ENCODE results near the gene FYN.
A peak's percentile ranks its signal among the peaks of the same experiment; 100 is the strongest.

The FYN gene

GRCh38 chr6:111700135-111700690 lies 173.0 kb downstream of the FYN start:
- peaks cover 15% of the 10 kb centered on the region for H3K36me3 ChIP-seq

GRCh38 chr6:111699123-111699522 lies 174.1 kb downstream of the FYN start:
- H3K36me3 ChIP-seq = peaks cover 21% of the 10 kb centered on the region

More at GRCh38 chr6:111700135-111700690, 173.0 kb downstream of the FYN start:
- H3K27ac ChIP-seq = no peak overlapping the region
- no peak for DNase-seq
- H3K27me3 ChIP-seq (ENCODE audit: insufficient read depth, low read depth, severe bottlenecking) = no peaks in the 10 kb centered on the region
- no peak for TF ChIP-seq CTCF (IDR thresholded peaks at IDR 0.05; ENCODE audit: low read depth, low read length)
- no peak overlapping the region for H3K4me3 ChIP-seq (ENCODE audit: low read depth, low read length)
- no peaks in the 10 kb centered on the region for H3K9me3 ChIP-seq (ENCODE audit: severe bottlenecking)

DNA sequence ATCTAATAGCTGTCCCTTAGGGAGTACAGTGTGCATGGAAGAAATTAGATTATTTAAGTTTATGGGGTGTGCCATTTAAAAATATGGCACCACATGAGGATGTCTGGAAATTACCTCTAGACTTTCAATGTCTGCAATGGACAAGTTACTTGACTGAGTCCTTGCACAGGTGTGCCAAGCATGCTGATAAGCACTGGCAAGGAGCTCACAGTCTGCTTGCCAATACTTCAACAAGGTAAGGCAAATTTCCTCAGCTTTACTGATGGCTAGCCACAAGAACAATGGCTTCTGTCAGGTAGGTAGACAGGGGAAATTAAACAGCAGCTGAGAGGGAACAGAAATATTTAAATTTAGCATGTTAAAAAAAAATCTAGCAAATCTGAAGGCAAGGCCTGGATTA lies 176.4 kb downstream of the FYN start:
- peaks cover 30% of the 10 kb centered on the region for H3K36me3 ChIP-seq
- H3K27ac ChIP-seq = no peak overlapping the region
- no peak for TF ChIP-seq CTCF (IDR thresholded peaks at IDR 0.05; ENCODE audit: low read depth, low read length)
- H3K9me3 ChIP-seq (ENCODE audit: severe bottlenecking) = no peaks in the 10 kb centered on the region
- no peak overlapping the region for H3K4me3 ChIP-seq (ENCODE audit: low read depth, low read length)
- H3K27me3 ChIP-seq (ENCODE audit: insufficient read depth, low read depth, severe bottlenecking) = no peaks in the 10 kb centered on the region
- no peak for DNase-seq

More at GRCh38 chr6:111699123-111699522, 174.1 kb downstream of the FYN start:
- no peak for DNase-seq
- H3K9me3 ChIP-seq (ENCODE audit: severe bottlenecking) = no peaks in the 10 kb centered on the region
- no peak overlapping the region for H3K4me3 ChIP-seq (ENCODE audit: low read depth, low read length)
- no peak overlapping the region for H3K27ac ChIP-seq
- no peak for TF ChIP-seq CTCF (IDR thresholded peaks at IDR 0.05; ENCODE audit: low read depth, low read length)
- H3K27me3 ChIP-seq (ENCODE audit: insufficient read depth, low read depth, severe bottlenecking) = no peaks in the 10 kb centered on the region

GRCh38 chr6:111692327-111693164 lies 180.7 kb downstream of the FYN start:
- H3K9me3 ChIP-seq (ENCODE audit: severe bottlenecking) = no peaks in the 10 kb centered on the region
- H3K4me3 ChIP-seq (ENCODE audit: low read depth, low read length) = no peak overlapping the region
- no peaks in the 10 kb centered on the region for H3K27me3 ChIP-seq (ENCODE audit: insufficient read depth, low read depth, severe bottlenecking)
- no peak for DNase-seq
- H3K27ac ChIP-seq = no peak overlapping the region
- TF ChIP-seq CTCF (IDR thresholded peaks at IDR 0.05; ENCODE audit: low read depth, low read length) = no peak
- peaks cover 22% of the 10 kb centered on the region for H3K36me3 ChIP-seq

DNA sequence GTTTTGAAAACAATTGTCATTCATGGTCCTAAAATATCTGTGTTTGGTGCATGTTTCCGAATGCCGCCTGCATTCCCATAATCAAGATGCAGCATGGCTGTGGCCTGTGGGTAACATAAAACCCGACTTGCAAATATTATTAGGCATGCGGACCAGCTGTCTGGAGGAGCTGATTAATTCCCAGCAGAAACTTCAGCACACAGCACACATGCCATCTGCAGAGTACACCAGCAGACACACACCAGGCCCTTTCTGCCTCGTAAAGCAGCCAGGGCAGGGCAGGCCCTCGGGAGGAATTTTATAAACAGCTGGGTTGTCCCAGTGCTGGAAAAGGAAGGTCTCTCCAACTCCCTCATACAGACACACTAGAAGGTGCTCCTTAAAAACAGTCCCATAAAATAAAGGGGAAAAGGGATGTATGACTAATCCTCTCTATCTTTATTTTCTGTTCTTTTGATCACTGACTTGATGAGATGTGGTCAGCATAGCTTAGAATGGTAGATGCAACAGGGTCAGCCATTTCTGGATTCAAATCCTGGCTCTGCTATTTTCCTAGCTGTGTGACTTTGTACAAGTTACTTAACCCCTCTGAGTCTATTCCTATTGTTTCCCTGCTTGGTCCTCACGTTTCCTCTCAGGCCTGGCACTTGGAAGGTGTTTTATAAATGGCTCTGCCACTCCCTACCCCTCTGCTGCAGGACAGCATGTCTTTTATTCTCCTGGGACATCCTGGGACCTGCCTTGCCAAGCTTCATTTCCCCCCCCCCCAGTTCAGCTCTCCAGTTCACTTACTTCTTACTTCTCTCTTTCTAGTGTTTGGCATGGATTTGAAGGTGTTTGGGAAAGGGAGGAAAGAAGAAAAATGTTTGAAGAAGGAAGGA lies 181.7 kb downstream of the FYN start:
- no peak for TF ChIP-seq CTCF (IDR thresholded peaks at IDR 0.05; ENCODE audit: low read depth, low read length)
- Histone ChIP-seq H3K9me3 (ENCODE audit: severe bottlenecking) (no peaks in the 10 kb centered on the region), H3K4me3 (ENCODE audit: low read depth, low read length) (no peak overlapping the region), H3K27ac (no peak overlapping the region), H3K36me3 (peaks cover 22% of the 10 kb centered on the region), H3K27me3 (ENCODE audit: insufficient read depth, low read depth, severe bottlenecking) (no peaks in the 10 kb centered on the region)
- DNase-seq = peak; percentile 29
